Ovary (tissue), 9 donors: Measurements from ENCODE around the gene RNASE12. TPM values are rescaled to one million over a fixed set of nuclear protein-coding genes. Genes with fewer than 3 reads are reported as not detected.

Source experiments
- DNase-seq, 5 donors: peaks; one replicate each; pipeline ENCODE4 v3.0.0-alpha.2; 2019 to 2020
- H3K27ac ChIP-seq, 2 donors: fragments of 200-600 bp; one replicate each; pipeline versions ENCODE4 v1.5.1 to v1.8.0; 2019 to 2022
- H3K27me3 ChIP-seq: fragments of 200-600 bp; one replicate; pipeline ENCODE4 v1.8.0; 2022
- H3K36me3 ChIP-seq: fragments of 200-600 bp; sonication (generic); one replicate; pipeline ENCODE4 v1.5.1; 2019
- H3K4me1 ChIP-seq: one replicate; pipeline ENCODE4 v1.8.1; 2013; ENCODE audit warnings: mild to moderate bottlenecking, moderate library complexity; ENCODE audit not compliant: insufficient read depth
- H3K4me3 ChIP-seq: fragments of 200-600 bp; sonication (generic); one replicate; pipeline ENCODE4 v1.5.1; 2017
- H3K9me3 ChIP-seq, 2 donors: fragments of 200-600 bp in 1 of 2; sonication (generic) in 1 of 2; one replicate each; pipeline versions ENCODE4 v1.5.1 to v1.8.1; 2013 to 2019; ENCODE audit warnings: mild to moderate bottlenecking in 1 of 2, moderate library complexity in 1 of 2
- EP300 ChIP-seq: sonication (generic); formaldehyde crosslinking; IDR thresholded peaks from one replicate; pipeline ENCODE4 v1.6.1; 2017; ENCODE audit warnings: antibody characterized with exemption
- POLR2A ChIP-seq: fragments of 450-650 bp; IDR thresholded peaks from one replicate; pipeline ENCODE4 v1.6.1; 2017; ENCODE audit warnings: antibody characterized with exemption, mild to moderate bottlenecking, moderate library complexity
- WGBS, 3 donors: extraction: QIAGEN DNeasy Blood & Tissue Kit in 1 of 3; methylation state at CpG; one replicate each; pipeline versions ENCODE4 v1.1.5 to v1.1.7; 2013 to 2017; 5-methylcytosine and 5-hydroxymethylcytosine counted together
- intact Hi-C, 4 donors: fragments of 100-400 bp; cut with DNase I; formaldehyde crosslinking; loops; one replicate each; pipeline versions ENCODE4 v1.11.0 to v1.15.1; 2022 to 2023
- polyA plus RNA-seq, 2 donors: library from polyadenylated mRNA; stranded (reverse); fragments of 200-250 nt in 1 of 2; fragments of 350-450 nt in 1 of 2; fragmentation: Illumina TruSeq in 1 of 2; extraction: RNeasy Lipid Tissue Mini Kit (QIAGEN cat#74804) in 1 of 2; gene quantifications; one replicate each; pipeline ENCODE4 v1.2.3, GENCODE V29; 2013 to 2014
- total RNA-seq, 7 donors: library from RNA; depleted of rRNA in 2 of 7; stranded (reverse); fragments of >200 nt in 2 of 7; fragmentation: NEBNext Ultra II Directional in 3 of 7; extraction: Animal tissue kit (Norgen Biotek cat#: 25700) in 3 of 7; gene quantifications; one replicate each; pipeline versions ENCODE4 v1.1.0 to v1.2.4, GENCODE V29; 2016 to 2023
- TF ChIP-seq, protein P1 (sequence below), 3 donors: fragments of 450-650 bp in 2 of 3; fragments of 200-600 bp in 1 of 3; IDR thresholded peaks; one replicate each; pipeline versions ENCODE4 v1.5.1 to v1.8.0; 2016 to 2022; ENCODE audit warnings: antibody characterized with exemption in 3 of 3, mild to moderate bottlenecking in 1 of 3
- donor health status: DM: no; HTN: no; CAD: no; lungs with moderate emphysema.
- donor health status: DM: no; HTN: no; CAD: no.
- donor health status: Bipolar disorder and iron deficiency.
- donor health status: DM: yes; HTN: yes; CAD: no.
- donor health status: DM: no; HTN: no; CAD: no.
- donor health status: DM: yes; HTN: yes; CAD: no.

RNASE12 gene
- total and polyA plus RNA-seq, 9 donors = not detected

DNA sequence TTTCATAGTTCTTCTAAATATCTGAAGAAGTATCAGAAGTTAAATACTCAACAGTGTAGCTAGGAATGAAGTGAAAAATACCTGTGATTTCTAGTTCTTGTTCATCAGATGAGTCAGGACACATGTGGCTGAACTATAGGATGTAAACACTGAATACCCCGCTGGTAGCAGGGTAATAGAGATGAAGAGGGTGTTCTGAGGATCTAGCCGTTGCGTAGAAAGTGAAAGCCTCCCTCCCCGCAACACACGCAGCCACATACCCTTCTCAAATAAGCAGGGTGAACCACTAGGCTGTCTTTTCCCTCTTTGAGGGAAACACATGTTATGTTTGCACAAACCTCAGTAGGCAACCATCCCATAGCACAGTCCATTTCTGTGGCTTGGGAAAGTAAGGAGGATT lies 16.4 kb upstream of the RNASE12 start:
- H3K4me3 ChIP-seq = no peak overlapping the region
- no peak overlapping the region for H3K27ac ChIP-seq
- H3K4me1 ChIP-seq = no peaks in the 10 kb centered on the region
- 41 to 68% (median 57%) methylated on average over 5 of the region's 5 CpGs for WGBS, 3 donors
- H3K9me3 ChIP-seq = no peaks in the 10 kb centered on the region
- intact Hi-C loops = loop anchor here in 3 of 4 donors (5.0 kb wide), 1 partner anchor 280 kb away; no protein-coding TSS in a partner anchor
- TF ChIP-seq EP300 (no peak), POLR2A (no peak)
- TF ChIP-seq, protein P1, sequence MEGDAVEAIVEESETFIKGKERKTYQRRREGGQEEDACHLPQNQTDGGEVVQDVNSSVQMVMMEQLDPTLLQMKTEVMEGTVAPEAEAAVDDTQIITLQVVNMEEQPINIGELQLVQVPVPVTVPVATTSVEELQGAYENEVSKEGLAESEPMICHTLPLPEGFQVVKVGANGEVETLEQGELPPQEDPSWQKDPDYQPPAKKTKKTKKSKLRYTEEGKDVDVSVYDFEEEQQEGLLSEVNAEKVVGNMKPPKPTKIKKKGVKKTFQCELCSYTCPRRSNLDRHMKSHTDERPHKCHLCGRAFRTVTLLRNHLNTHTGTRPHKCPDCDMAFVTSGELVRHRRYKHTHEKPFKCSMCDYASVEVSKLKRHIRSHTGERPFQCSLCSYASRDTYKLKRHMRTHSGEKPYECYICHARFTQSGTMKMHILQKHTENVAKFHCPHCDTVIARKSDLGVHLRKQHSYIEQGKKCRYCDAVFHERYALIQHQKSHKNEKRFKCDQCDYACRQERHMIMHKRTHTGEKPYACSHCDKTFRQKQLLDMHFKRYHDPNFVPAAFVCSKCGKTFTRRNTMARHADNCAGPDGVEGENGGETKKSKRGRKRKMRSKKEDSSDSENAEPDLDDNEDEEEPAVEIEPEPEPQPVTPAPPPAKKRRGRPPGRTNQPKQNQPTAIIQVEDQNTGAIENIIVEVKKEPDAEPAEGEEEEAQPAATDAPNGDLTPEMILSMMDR (IDR thresholded peaks at IDR 0.05) = no peak
- no peak for DNase-seq
- no peaks in the 10 kb centered on the region for H3K27me3 ChIP-seq
- no peaks in the 10 kb centered on the region for H3K36me3 ChIP-seq

DNA sequence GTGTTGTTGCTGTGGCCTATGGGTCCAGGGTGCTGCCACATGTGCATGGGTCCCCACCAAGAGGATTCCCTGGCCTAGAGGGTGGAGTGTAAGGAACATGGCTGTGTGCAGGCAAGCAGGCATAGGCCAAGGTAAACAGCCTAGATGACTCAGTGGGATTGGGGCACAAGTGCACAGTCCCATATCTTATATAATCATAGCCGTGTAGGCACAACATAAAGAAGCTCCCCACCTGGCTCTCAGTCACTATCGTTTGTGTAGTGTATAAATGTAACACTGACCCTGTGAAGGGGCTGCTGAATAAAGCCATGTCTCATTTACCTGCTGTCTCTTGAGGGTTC lies 15.7 kb upstream of the RNASE12 start:
- H3K4me3 ChIP-seq = no peak overlapping the region
- no peak overlapping the region for H3K27ac ChIP-seq
- DNase-seq = no peak
- H3K27me3 ChIP-seq = no peaks in the 10 kb centered on the region
- intact Hi-C loops = loop anchor here in 3 of 4 donors (5.0 kb wide), 1 partner anchor 280 kb away; no protein-coding TSS in a partner anchor
- H3K9me3 ChIP-seq = no peaks in the 10 kb centered on the region
- TF ChIP-seq, protein P1 (IDR thresholded peaks at IDR 0.05) = no peak
- no peak for TF ChIP-seq EP300
- no peak for TF ChIP-seq POLR2A
- WGBS, 3 donors = 50 to 72% (median 54%) methylated on average over 2 of the region's 2 CpGs
- H3K4me1 ChIP-seq = no peaks in the 10 kb centered on the region
- no peaks in the 10 kb centered on the region for H3K36me3 ChIP-seq

DNA sequence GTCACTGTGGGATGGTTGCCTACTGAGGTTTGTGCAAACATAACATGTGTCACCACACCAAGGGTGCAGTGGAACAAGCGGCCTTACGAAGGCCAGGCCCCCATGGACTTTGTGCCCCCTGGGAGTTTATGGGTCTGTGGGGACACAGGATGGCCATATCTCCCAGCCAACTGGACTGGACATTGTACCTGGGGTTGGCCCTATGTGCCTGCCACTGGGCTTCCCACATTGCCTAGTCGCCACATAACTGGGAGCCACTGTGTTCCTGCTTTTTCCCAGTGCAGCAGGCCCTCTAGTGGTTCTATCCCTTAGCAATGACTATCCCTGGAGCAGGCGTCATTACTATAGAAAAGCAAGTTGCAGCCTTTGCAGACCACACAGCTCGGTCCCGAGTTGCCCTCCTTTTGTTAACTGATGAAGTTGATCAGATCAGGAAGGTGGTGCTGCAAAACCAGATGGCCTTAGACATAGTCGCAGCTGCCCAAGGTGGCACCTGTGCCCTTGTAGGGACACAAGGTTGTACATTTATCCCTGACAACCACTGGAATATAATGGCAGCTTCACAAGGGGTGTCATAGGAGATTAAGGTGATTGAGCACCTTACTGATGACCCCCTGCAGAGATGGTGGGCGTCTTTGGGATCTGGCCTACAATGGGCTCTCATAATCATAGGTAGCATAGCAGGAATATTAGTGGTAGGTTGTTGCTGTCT lies 15.2 kb upstream of the RNASE12 start:
- Histone ChIP-seq H3K27ac (no peak overlapping the region), H3K36me3 (no peaks in the 10 kb centered on the region), H3K27me3 (no peaks in the 10 kb centered on the region), H3K4me3 (no peak overlapping the region), H3K9me3 (no peaks in the 10 kb centered on the region), H3K4me1 (no peaks in the 10 kb centered on the region)
- TF ChIP-seq, protein P1 (IDR thresholded peaks at IDR 0.05) = no peak
- TF ChIP-seq POLR2A (no peak), EP300 (no peak)
- intact Hi-C loops = loop anchor here in 3 of 4 donors (5.0 kb wide), 1 partner anchor 279 kb away; no protein-coding TSS in a partner anchor
- 39 to 42% (median 41%) methylated on average over 7 to 8 of the region's 8 CpGs for WGBS, 3 donors
- no peak for DNase-seq

DNA sequence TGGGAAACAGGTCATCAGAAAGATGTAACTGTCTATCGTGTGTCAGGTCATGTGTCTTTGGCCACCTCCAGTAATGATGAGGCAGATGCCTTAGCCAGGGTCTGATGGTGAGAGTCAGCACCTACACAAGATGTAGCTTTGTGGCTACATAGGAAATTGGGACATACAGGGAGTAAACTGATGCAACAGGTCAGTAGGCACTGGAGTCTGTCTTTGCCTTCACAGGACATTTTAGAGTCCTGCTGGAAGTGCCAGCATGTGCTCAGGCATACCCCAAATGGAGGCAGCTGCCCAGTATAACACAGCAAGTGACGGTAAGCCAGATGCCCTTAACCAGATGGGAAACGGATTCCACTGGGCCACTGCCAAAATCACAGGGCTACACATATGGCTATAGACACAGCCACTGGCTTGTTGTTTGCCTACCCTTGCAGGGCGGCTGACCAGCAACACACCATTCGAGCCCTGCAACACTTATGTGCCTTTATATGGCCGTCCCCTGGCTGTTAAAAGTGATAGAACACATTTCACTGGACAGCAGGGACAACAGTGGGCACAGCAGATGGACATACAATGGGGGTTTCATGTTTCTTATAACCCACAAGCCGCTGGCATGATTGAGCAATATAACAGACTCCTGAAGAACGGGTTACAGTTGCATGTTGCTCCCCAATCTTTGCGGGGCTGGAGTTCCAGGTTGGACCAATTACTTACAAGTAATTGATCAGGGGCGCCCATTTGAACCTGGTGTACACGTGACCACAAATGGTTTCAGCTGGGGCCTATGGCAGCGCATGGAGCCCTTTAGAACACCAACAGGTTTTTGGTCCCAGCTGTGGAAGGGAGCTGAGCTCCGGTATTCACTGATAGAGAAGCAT lies 12.9 kb upstream of the RNASE12 start:
- Histone ChIP-seq H3K4me1 (no peaks in the 10 kb centered on the region), H3K27ac (no peak overlapping the region), H3K4me3 (no peak overlapping the region), H3K27me3 (no peaks in the 10 kb centered on the region), H3K36me3 (no peaks in the 10 kb centered on the region), H3K9me3 (no peaks in the 10 kb centered on the region)
- intact Hi-C loops = no loop called here
- no peak for DNase-seq
- TF ChIP-seq, protein P1 (IDR thresholded peaks at IDR 0.05) = no peak
- 78 to 84% (median 79%) methylated on average over 13 of the region's 13 CpGs for WGBS, 3 donors
